ENCODE results near the gene F10.

Gene F10

GRCh38 chr13:113167155-113167554 is 44.6 kb downstream of the F10 start:
- TF ChIP-seq MYC (IDR thresholded peaks at IDR 0.05; ENCODE audit: low read depth, low read length) (no peak), MAX (IDR thresholded peaks at IDR 0.05; ENCODE audit: low read depth, low read length) (no peak), POLR2A (IDR thresholded peaks at IDR 0.05; ENCODE audit: extremely low read depth, insufficient read length) (no peak), CTCF (IDR thresholded peaks at IDR 0.05; ENCODE audit: low read depth, low read length) (no peak)
- no peak for DNase-seq (ENCODE audit: low read depth)
- no peak overlapping the region for H3K4me3 ChIP-seq (ENCODE audit: low read depth, low read length)

- no peak for DNase-seq (ENCODE audit: low read depth)
Measured at GRCh38 chr13:113167575-113167974, 45.0 kb downstream of the F10 start.

GRCh38 chr13:113168211-113168610 is 45.6 kb downstream of the F10 start:
- DNase-seq (ENCODE audit: low read depth) = no peak
- TF ChIP-seq POLR2A (IDR thresholded peaks at IDR 0.05; ENCODE audit: extremely low read depth, insufficient read length) (no peak), MYC (IDR thresholded peaks at IDR 0.05; ENCODE audit: low read depth, low read length) (no peak), CTCF (IDR thresholded peaks at IDR 0.05; ENCODE audit: low read depth, low read length) (no peak), MAX (IDR thresholded peaks at IDR 0.05; ENCODE audit: low read depth, low read length) (no peak)
- no peak overlapping the region for H3K4me3 ChIP-seq (ENCODE audit: low read depth, low read length)

More at GRCh38 chr13:113167575-113167974, 45.0 kb downstream of the F10 start:
- TF ChIP-seq POLR2A (IDR thresholded peaks at IDR 0.05; ENCODE audit: extremely low read depth, insufficient read length) = no peak
- TF ChIP-seq CTCF (IDR thresholded peaks at IDR 0.05; ENCODE audit: low read depth, low read length) = no peak
- TF ChIP-seq MAX (IDR thresholded peaks at IDR 0.05; ENCODE audit: low read depth, low read length) = no peak
- no peak for TF ChIP-seq MYC (IDR thresholded peaks at IDR 0.05; ENCODE audit: low read depth, low read length)
- H3K4me3 ChIP-seq (ENCODE audit: low read depth, low read length) = no peak overlapping the region

GRCh38 chr13:113169277-113170272 is 47.0 kb downstream of the F10 start:
- DNase-seq (ENCODE audit: low read depth) = no peak
- TF ChIP-seq CTCF (IDR thresholded peaks at IDR 0.05; ENCODE audit: low read depth, low read length) = no peak
- no peak for TF ChIP-seq POLR2A (IDR thresholded peaks at IDR 0.05; ENCODE audit: extremely low read depth, insufficient read length)
- no peak for TF ChIP-seq MYC (IDR thresholded peaks at IDR 0.05; ENCODE audit: low read depth, low read length)
- TF ChIP-seq MAX (IDR thresholded peaks at IDR 0.05; ENCODE audit: low read depth, low read length) = no peak
- no peak overlapping the region for H3K4me3 ChIP-seq (ENCODE audit: low read depth, low read length)

GRCh38 chr13:113170511-113170910 is 47.9 kb downstream of the F10 start:
- no peak overlapping the region for H3K4me3 ChIP-seq (ENCODE audit: low read depth, low read length)
- no peak for DNase-seq (ENCODE audit: low read depth)
- TF ChIP-seq CTCF (IDR thresholded peaks at IDR 0.05; ENCODE audit: low read depth, low read length) (no peak), MYC (IDR thresholded peaks at IDR 0.05; ENCODE audit: low read depth, low read length) (no peak), MAX (IDR thresholded peaks at IDR 0.05; ENCODE audit: low read depth, low read length) (no peak), POLR2A (IDR thresholded peaks at IDR 0.05; ENCODE audit: extremely low read depth, insufficient read length) (no peak)

Data from NB4 (cell line).